GM11168 (cell line): ENCODE data around the gene TNPO3.
"Not testable (repeated sequence)": the region's sequence is repeated elsewhere in the genome, so short reads cannot be mapped to it uniquely, and the experiment has no call there.

Experiments
- in situ Hi-C: fragments of 300-500 bp; cut with MboI; formaldehyde crosslinking; loops from one replicate; pipeline ENCODE4 v1.12.0; 2022; ENCODE audit warnings: low sequenced_read_pairs; ENCODE audit not compliant: unreplicated experiment

The TNPO3 gene

GRCh38 chr7:129073204-129073603, 18.3 kb upstream of the TNPO3 start:
- in situ Hi-C loops, result no loop called here

- in situ Hi-C loops, result no loop called here
Measured at GRCh38 chr7:129072479-129073011, 17.6 kb upstream of the TNPO3 start.

DNA sequence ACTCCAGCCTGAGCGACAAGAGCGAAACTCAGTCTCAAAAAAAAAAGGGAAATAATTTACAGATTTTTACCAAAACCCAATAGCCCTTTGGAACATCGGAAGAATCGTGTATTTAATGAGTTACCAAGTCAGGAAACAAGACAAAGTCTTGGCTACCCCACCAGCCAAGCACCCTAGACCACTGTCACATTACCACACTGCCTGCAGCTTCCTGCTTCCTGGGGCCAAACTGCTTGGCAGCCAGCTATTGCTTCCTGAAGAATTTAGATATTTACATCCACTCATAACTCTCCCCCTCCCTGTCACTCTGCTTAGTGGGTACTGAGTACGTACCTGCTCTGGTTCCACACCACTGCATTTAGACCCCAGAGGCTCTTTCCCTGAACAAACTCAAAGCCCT, 14.1 kb upstream of the TNPO3 start:
- in situ Hi-C loops, result no loop called here

DNA sequence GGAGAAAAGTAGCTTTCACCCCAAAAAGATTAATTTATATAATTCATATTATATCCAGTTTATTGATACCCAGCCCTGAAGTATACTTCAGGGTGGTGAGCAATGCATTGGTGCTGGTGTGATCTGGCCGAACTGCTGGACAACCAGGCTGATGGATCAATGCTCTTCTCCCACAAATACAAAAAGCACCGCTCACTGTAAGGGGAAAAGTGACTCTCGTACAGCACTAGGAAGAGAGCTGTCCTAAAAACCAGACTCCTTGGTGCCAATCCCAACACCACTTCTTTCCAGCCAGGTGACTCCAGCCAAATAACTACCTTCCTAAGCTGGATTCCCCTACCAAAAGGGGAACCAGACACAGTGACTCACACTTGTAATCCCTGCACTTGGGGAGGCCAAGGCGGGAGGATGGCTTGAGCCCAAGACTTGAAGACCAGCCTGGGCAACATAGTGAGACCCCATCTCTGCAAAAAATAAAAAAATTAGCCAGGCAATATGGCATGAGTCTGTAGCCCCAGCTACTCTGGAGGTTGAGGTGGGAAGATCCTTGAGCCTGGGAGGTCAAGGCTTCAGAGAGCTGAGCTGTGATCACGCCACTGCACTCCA, 13.1 kb upstream of the TNPO3 start:
- in situ Hi-C loops, result no loop called here

DNA sequence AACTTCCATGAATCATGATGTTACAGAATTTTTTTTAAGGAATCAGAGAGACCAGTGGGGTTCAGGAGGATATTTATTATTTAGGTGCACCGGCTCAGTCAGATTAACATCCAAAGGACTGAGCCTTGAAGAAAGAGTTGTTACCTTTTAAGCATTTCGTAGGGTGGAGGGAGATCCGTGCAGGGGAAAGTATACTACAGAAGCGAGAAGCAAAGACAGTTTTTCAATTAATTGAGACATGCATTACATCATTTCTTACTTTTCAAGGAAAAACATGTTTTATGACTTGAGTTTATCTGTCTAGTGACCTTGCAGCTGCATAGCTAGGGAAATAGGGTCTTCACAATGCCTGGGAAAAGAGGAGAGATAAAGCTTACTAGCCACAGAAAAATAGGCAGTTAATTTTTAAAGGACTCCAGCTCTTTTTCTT, 12.2 kb upstream of the TNPO3 start:
- in situ Hi-C loops, result not testable (repeated sequence)

DNA sequence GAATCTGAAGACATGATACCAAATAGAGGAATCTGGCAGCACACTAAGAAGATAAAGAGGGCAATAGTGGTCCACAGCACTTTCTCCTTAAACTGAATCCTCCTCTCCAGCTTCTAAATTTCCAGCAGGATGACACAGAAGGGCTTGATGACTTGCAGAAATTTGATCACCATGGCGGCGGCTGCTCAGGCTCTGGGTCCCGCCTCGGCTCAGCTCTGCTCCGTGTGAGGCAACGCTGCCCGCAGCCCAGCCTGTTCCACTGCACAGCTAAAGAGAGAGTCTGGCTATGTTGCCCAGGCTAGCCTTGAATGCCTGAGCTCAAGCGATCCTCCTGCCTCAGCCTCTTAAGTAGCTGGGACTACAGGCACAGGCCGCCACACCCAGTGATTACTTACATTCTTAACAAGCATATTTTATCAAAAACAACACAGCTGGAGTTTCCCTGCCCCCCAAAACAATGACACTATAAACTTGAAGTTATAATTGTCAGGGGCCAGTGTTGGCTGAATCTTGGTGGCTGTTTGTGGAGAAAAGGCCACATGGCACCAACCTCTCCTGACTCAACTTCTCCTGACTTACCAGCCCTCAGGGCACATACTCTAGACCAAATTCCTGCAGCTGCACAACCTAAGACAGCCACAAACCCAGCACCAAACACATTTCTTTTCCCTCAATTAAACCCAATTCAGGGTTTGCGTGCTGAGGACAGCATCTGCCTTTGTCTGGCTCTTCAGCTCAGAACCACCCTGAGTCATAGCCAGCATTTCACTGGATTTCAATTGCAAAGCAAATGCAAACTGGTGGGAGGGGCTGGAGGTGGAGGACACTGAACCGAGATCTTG, 11.6 kb upstream of the TNPO3 start:
- in situ Hi-C loops, result no loop called here

GRCh38 chr7:129055861-129056464, 1.1 kb upstream of the TNPO3 start:
- in situ Hi-C loops, result no loop called here

- in situ Hi-C loops, result no loop called here
Measured at GRCh38 chr7:129055294-129055816, 444 bp upstream of the TNPO3 start.

DNA sequence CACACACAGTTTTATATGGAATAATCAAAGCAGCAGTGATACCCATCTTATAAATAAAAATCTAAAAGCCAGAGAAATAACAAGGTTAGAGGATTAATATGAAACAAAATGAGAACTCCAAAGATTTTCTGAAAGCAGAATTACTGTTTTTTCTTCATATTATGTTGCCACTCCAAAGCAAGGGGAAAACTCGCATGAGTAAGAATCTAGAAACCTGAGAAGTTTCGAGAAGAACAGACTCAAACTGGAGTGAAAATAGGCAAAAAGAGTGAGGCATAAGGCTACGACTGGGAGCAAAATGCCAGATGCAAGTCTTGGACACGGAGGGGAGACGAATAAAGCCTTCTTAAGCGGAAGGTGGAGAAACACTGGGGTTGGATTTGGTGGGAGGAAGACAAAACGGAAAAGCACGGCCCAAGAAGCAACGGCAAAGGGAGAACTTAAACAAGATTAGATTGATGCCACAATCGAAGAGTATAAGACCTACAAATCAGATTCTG, 923 bp downstream of the TNPO3 start:
- in situ Hi-C loops, result no loop called here

DNA sequence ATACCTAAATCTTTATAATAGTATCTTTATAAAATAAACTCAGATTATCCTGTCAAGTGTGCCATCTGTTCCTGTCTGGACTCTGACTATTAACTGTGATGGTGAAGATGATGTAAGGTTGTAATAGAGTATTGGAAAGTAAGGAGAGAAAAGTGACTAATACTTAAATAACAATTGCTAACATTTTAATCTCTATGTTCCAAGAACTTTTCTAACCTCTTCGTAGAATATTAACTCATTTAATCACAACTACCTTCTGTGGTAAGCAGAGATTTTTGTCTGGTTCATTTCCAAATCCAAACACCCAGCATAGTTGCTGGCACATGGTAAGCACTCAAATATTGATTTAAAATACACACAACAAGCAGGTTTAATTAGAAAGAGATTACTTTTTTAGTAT, 2.5 kb downstream of the TNPO3 start:
- in situ Hi-C loops, result no loop called here

DNA sequence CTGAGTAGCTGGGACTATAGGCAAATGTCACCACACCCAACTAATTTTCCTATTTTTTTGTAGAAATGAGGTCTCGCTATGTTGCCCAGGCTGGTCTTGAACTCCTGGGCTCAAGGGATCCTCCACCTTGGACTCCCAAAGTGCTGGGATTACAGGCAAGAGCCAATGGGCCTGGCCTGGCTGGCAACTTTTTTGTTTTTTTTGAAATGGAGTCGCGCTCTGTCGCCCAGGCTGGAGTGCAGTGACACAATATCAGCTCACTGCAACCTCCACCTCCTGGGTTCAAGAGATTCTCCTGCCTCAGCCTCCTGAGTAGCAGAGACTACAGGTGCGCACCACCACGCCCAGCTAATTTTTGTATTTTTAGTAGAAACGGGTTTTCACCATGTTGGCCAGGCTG, 3.5 kb downstream of the TNPO3 start:
- in situ Hi-C loops, result not testable (repeated sequence)

- in situ Hi-C loops, result no loop called here
Measured at GRCh38 chr7:129047761-129048160, 7.2 kb downstream of the TNPO3 start.

GRCh38 chr7:129045682-129046081, 9.2 kb downstream of the TNPO3 start:
- in situ Hi-C loops, result no loop called here

GRCh38 chr7:129043012-129043411, 11.9 kb downstream of the TNPO3 start:
- in situ Hi-C loops, result no loop called here

GRCh38 chr7:129041142-129042085, 13.5 kb downstream of the TNPO3 start:
- in situ Hi-C loops, result no loop called here

DNA sequence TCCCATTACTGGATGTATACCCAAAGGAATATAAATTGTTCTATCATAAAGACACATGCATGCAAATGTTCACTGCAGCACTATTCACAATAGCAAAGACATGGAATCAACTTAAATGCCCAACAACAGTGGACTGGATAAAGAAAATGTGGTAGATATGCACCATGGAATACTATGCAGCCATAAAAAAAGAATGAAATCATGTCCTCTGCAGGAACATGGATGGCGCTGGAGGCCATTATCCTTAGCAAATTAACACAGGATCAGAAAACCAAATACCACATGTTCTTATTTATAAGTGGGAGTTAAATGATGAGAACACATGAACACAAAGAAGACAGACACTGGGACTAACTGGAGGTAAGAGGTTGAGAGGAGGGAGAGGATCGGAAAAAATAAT, 16.4 kb downstream of the TNPO3 start:
- in situ Hi-C loops, result not testable (repeated sequence)

- in situ Hi-C loops, result no loop called here
Measured at GRCh38 chr7:129037585-129037984, 17.3 kb downstream of the TNPO3 start.

GRCh38 chr7:129032017-129032416, 22.9 kb downstream of the TNPO3 start:
- in situ Hi-C loops, result no loop called here

DNA sequence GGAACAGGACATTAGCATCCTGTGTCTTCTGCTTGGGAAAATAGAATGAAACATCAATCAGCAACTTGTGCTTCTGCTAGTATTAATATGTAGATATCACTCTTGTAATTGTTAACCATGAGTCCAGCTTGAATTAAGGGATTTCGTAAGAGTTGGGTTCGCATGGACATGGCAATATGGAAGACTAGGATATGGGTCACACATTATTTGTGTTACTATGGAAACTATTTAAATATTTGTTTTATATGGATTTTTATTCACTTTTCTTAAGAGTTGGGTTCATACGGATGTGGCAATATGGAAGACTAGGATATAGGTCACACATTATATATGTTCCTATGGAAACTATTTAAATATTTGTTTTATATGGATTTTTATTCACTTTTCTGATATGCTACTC, 24.5 kb downstream of the TNPO3 start:
- in situ Hi-C loops, result no loop called here

- in situ Hi-C loops, result no loop called here
Measured at GRCh38 chr7:129024125-129024524, 30.8 kb downstream of the TNPO3 start.
